Activated CD8-positive, alpha-beta memory T cell treated with anti-CD3 and anti-CD28 coated beads, Interleukin-2, amount 50 U/mL, for 24 hours (primary cell): ENCODE data around the gene FRS3.

Experiments
- DNase-seq: peaks from one replicate; pipeline ENCODE4 v3.0.0-alpha.2; 2020; ENCODE audit errors: extremely low read depth

FRS3 gene

GRCh38 chr6:41741625-41742490, 37.8 kb downstream of the FRS3 start:
- DNase-seq, result no peak

GRCh38 chr6:41740366-41741162, 39.1 kb downstream of the FRS3 start:
- DNase-seq, result no peak

GRCh38 chr6:41739041-41739440, 40.7 kb downstream of the FRS3 start:
- DNase-seq, result no peak

GRCh38 chr6:41737591-41738130, 42.0 kb downstream of the FRS3 start:
- no peak for DNase-seq

- DNase-seq, result no peak
Measured at GRCh38 chr6:41736800-41737555, 42.7 kb downstream of the FRS3 start.

GRCh38 chr6:41736186-41736733, 43.4 kb downstream of the FRS3 start:
- DNase-seq, result no peak

GRCh38 chr6:41735427-41736185, 44.1 kb downstream of the FRS3 start, which contains the start of gene TFEB:
Gene TFEB, minus strand, starts transcription at chr6:41735608. Its CDS starts 44,395 bp downstream, at chr6:41691213.
- DNase-seq, result peak; percentile 73

GRCh38 chr6:41734666-41735426, 44.9 kb downstream of the FRS3 start:
- DNase-seq, result no peak

GRCh38 chr6:41733707-41734665, 45.7 kb downstream of the FRS3 start:
- DNase-seq, result no peak

- DNase-seq, result no peak
Measured at GRCh38 chr6:41733360-41733706, 46.4 kb downstream of the FRS3 start.

- no peak for DNase-seq
Measured at GRCh38 chr6:41732591-41733359, 46.9 kb downstream of the FRS3 start.

- DNase-seq, result no peak
Measured at GRCh38 chr6:41732149-41732548, 47.6 kb downstream of the FRS3 start.

- no peak for DNase-seq
Measured at GRCh38 chr6:41731561-41732086, 48.1 kb downstream of the FRS3 start.

- DNase-seq, result no peak
Measured at GRCh38 chr6:41730531-41731436, 48.9 kb downstream of the FRS3 start.

GRCh38 chr6:41729624-41730023, 50.1 kb downstream of the FRS3 start:
- DNase-seq, result no peak

- DNase-seq, result no peak
Measured at GRCh38 chr6:41728954-41729353, 50.7 kb downstream of the FRS3 start.
